Stimulated activated effector memory CD8-positive, alpha-beta T cell treated with anti-CD3 and anti-CD28 coated beads, Interleukin-12 subunit alpha, Interleukin-12 subunit beta, amount 100 ng/mL, for 72 hours (primary cell): ENCODE measurements around the gene ANTKMT.
"Not testable (repeated sequence)": the region's sequence is repeated elsewhere in the genome, so short reads cannot be mapped to it uniquely, and the experiment has no call there.

ENCODE experiments used
- ATAC-seq: fragments of 150-1000 bp; cut with Tn5 transposase; 2 replicates; pipeline ENCODE4 v1.10.0; 2021
- DNase-seq, 2 donors: peaks; one replicate each; pipeline ENCODE4 v3.0.0; 2021 to 2022; ENCODE audit warnings: low spot score in 2 of 2
- H3K27ac Mint-ChIP-seq: one replicate; pipeline ENCODE4 v1.8.0; 2022; ENCODE audit warnings: mild to moderate bottlenecking, mixed read lengths
- H3K36me3 Mint-ChIP-seq: one replicate; pipeline ENCODE4 v1.8.0; 2022; ENCODE audit warnings: mild to moderate bottlenecking, mixed read lengths
- H3K4me1 Mint-ChIP-seq: one replicate; pipeline ENCODE4 v1.8.0; 2022; ENCODE audit warnings: mixed read lengths
- H3K4me3 Mint-ChIP-seq: one replicate; pipeline ENCODE4 v1.8.0; 2022; ENCODE audit warnings: mild to moderate bottlenecking, mixed read lengths
- H3K9me3 Mint-ChIP-seq: one replicate; pipeline ENCODE4 v1.8.0; 2022; ENCODE audit warnings: mixed read lengths

The ANTKMT gene

GRCh38 chr16:746637-747036 lies 25.7 kb downstream of the ANTKMT start:
- no peaks in the 10 kb centered on the region for H3K9me3 Mint-ChIP-seq
- DNase-seq (no peak), ATAC-seq (no peak)
- H3K4me1 Mint-ChIP-seq: no peaks in the 10 kb centered on the region
- H3K27ac Mint-ChIP-seq: no peak overlapping the region
- no peak overlapping the region for H3K4me3 Mint-ChIP-seq
- no peaks in the 10 kb centered on the region for H3K36me3 Mint-ChIP-seq

- no peak overlapping the region for H3K4me3 Mint-ChIP-seq
- no peak for ATAC-seq
- DNase-seq: no peak
Observed at GRCh38 chr16:747978-748746, 27.2 kb downstream of the ANTKMT start.

GRCh38 chr16:749010-749409 lies 28.1 kb downstream of the ANTKMT start:
- H3K27ac Mint-ChIP-seq: no peak overlapping the region
- no peak for DNase-seq
- H3K4me3 Mint-ChIP-seq: no peak overlapping the region
- no peaks in the 10 kb centered on the region for H3K9me3 Mint-ChIP-seq
- no peaks in the 10 kb centered on the region for H3K4me1 Mint-ChIP-seq
- no peaks in the 10 kb centered on the region for H3K36me3 Mint-ChIP-seq
- no peak for ATAC-seq

More at GRCh38 chr16:747978-748746, 27.2 kb downstream of the ANTKMT start:
- Mint-ChIP-seq H3K9me3 (no peaks in the 10 kb centered on the region), H3K36me3 (no peaks in the 10 kb centered on the region), H3K4me1 (no peaks in the 10 kb centered on the region), H3K27ac (no peak overlapping the region)

GRCh38 chr16:750485-750884 lies 29.5 kb downstream of the ANTKMT start:
- no peak overlapping the region for H3K27ac Mint-ChIP-seq
- no peak for DNase-seq
- no peaks in the 10 kb centered on the region for H3K9me3 Mint-ChIP-seq
- no peak for ATAC-seq
- H3K4me1 Mint-ChIP-seq: no peaks in the 10 kb centered on the region
- H3K36me3 Mint-ChIP-seq: no peaks in the 10 kb centered on the region
- no peak overlapping the region for H3K4me3 Mint-ChIP-seq

GRCh38 chr16:751152-752006 lies 30.4 kb downstream of the ANTKMT start:
- no peaks in the 10 kb centered on the region for H3K9me3 Mint-ChIP-seq
- no peak for ATAC-seq
- no peak for DNase-seq
- H3K36me3 Mint-ChIP-seq: no peaks in the 10 kb centered on the region
- H3K4me3 Mint-ChIP-seq: no peak overlapping the region
- H3K4me1 Mint-ChIP-seq: no peaks in the 10 kb centered on the region
- no peak overlapping the region for H3K27ac Mint-ChIP-seq

- no peak for ATAC-seq
- Mint-ChIP-seq H3K27ac (no peak overlapping the region), H3K36me3 (no peaks in the 10 kb centered on the region)
Observed at GRCh38 chr16:752007-752312, 31.0 kb downstream of the ANTKMT start.

GRCh38 chr16:754121-754607 lies 33.2 kb downstream of the ANTKMT start:
- H3K9me3 Mint-ChIP-seq, ATAC-seq, H3K4me3 Mint-ChIP-seq, H3K36me3 Mint-ChIP-seq, H3K4me1 Mint-ChIP-seq, DNase-seq, H3K27ac Mint-ChIP-seq: not testable (repeated sequence)

More at GRCh38 chr16:752007-752312, 31.0 kb downstream of the ANTKMT start:
- no peak overlapping the region for H3K4me3 Mint-ChIP-seq
- no peaks in the 10 kb centered on the region for H3K4me1 Mint-ChIP-seq
- no peak for DNase-seq
- no peaks in the 10 kb centered on the region for H3K9me3 Mint-ChIP-seq

GRCh38 chr16:754656-755055 lies 33.7 kb downstream of the ANTKMT start:
- Mint-ChIP-seq H3K4me1 (no peaks in the 10 kb centered on the region), H3K9me3 (no peaks in the 10 kb centered on the region), H3K36me3 (no peaks in the 10 kb centered on the region), H3K27ac (no peak overlapping the region), H3K4me3 (no peak overlapping the region)
- ATAC-seq (no peak), DNase-seq (no peak)

- ATAC-seq (peak; percentile 62), DNase-seq (no peak)
- no peaks in the 10 kb centered on the region for H3K4me1 Mint-ChIP-seq
- no peak overlapping the region for H3K27ac Mint-ChIP-seq
- H3K4me3 Mint-ChIP-seq: no peak overlapping the region
- no peaks in the 10 kb centered on the region for H3K36me3 Mint-ChIP-seq
- H3K9me3 Mint-ChIP-seq: no peaks in the 10 kb centered on the region
Observed at GRCh38 chr16:756428-756827, 35.5 kb downstream of the ANTKMT start.

GRCh38 chr16:759110-759910 lies 38.4 kb downstream of the ANTKMT start:
- ATAC-seq: no peak
- no peak for DNase-seq
- Mint-ChIP-seq H3K4me1 (no peaks in the 10 kb centered on the region), H3K27ac (no peak overlapping the region), H3K9me3 (no peaks in the 10 kb centered on the region), H3K36me3 (no peaks in the 10 kb centered on the region), H3K4me3 (no peak overlapping the region)

GRCh38 chr16:760065-760464 lies 39.1 kb downstream of the ANTKMT start:
- no peak overlapping the region for H3K27ac Mint-ChIP-seq
- no peaks in the 10 kb centered on the region for H3K36me3 Mint-ChIP-seq
- ATAC-seq (no peak), DNase-seq (no peak)
- no peak overlapping the region for H3K4me3 Mint-ChIP-seq
- no peaks in the 10 kb centered on the region for H3K4me1 Mint-ChIP-seq
- H3K9me3 Mint-ChIP-seq: no peaks in the 10 kb centered on the region

- no peak within 1 kb of the TSS for H3K4me3 Mint-ChIP-seq
- H3K9me3 Mint-ChIP-seq: no peaks in the 10 kb centered on the region
- H3K27ac Mint-ChIP-seq: no peak within 1 kb of the TSS
- H3K4me1 Mint-ChIP-seq: no peaks in the 10 kb centered on the region
- no peaks in the 10 kb centered on the region for H3K36me3 Mint-ChIP-seq
- ATAC-seq (no peak), DNase-seq (no peak)
Observed at GRCh38 chr16:760545-761343, 39.8 kb downstream of the ANTKMT start, which contains the start of gene MSLN. MSLN (plus strand) TSS chr16:760734; CDS start chr16:762681, 1,947 bp downstream.

- no peaks in the 10 kb centered on the region for H3K36me3 Mint-ChIP-seq
- ATAC-seq (no peak), DNase-seq (no peak)
- H3K4me1 Mint-ChIP-seq: no peaks in the 10 kb centered on the region
- H3K27ac Mint-ChIP-seq: no peak overlapping the region
- no peaks in the 10 kb centered on the region for H3K9me3 Mint-ChIP-seq
- H3K4me3 Mint-ChIP-seq: no peak overlapping the region
Observed at GRCh38 chr16:761625-762513, 40.9 kb downstream of the ANTKMT start.
